IPS-NIHi7 (cell line): Measurements from ENCODE around the gene DDAH2.

Experiments used
- DNase-seq: peaks from one replicate; pipeline ENCODE4 v3.0.0; 2012; ENCODE audit warnings: mixed read lengths; ENCODE audit errors: extremely low spot score

The DDAH2 gene

GRCh38 chr6:31730631-31731086, 1.6 kb upstream of the DDAH2 start:
- no peak for DNase-seq

GRCh38 chr6:31729979-31730630, 1.0 kb upstream of the DDAH2 start:
- DNase-seq, result peak; percentile 90

DNA sequence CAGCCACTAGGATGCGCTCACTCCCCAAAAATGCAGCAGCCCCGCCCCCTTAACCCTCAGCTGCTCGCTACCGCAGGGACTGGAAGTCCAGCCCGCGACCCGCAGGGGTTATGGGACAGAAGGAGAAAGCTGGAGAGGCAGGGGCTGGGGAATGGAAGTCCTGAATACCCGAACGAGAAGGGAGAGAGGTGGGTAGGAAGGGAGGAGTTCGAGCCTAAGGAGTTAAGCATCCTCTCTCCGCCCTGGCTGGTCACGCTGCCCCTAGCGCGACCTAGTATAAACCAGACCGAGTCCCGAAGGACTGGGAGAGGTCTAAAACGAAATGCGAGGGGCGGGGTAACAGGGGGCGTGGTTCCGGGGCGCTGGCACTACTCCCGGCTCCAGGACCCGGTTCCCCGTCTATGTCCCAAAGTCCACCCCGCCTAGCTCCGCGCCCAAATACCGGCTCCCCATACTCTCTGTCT, 448 bp upstream of the DDAH2 start:
- peak; percentile 87 for DNase-seq

- DNase-seq, result no peak
These were observed 1.1 kb downstream of the DDAH2 start for GRCh38 chr6:31727717-31728671.

DNA sequence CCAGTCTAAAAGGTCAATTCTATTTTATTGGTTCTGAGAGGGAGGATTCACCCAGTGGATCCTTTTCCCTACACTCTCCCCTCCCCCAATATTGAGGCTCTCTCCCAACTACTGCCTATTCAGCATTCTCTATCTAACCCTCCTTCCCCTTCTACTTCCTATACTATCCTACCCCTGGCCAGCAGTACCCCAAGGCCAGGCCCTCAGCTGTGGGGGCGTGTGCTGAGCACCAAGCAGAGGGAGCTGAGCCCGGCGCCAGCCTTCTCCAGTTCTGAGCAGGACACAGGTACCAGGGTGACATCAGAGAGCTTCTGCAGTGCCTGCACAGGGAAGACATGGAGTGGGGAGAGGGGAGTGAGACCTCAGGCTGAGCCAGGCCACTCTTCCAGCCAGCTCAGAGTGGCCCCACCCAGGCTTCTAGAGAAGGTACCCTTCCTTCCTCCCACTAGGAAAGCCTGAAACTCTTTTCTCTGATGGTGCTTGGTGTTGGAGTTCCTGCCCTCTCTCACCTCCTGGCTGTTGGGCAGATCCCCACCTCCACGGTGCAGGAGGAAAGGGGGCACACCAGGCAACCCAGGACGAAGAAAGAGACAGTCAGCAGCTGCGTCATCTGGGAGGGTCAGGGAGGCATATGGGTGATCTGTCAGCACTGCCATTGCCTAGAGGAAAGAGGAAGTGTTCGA, 1.9 kb downstream of the DDAH2 start:
- no peak for DNase-seq

- DNase-seq, result no peak
These were observed 3.4 kb downstream of the DDAH2 start for GRCh38 chr6:31725502-31726350.

- DNase-seq, result no peak
These were observed 5.0 kb downstream of the DDAH2 start for GRCh38 chr6:31723980-31724691.

DNA sequence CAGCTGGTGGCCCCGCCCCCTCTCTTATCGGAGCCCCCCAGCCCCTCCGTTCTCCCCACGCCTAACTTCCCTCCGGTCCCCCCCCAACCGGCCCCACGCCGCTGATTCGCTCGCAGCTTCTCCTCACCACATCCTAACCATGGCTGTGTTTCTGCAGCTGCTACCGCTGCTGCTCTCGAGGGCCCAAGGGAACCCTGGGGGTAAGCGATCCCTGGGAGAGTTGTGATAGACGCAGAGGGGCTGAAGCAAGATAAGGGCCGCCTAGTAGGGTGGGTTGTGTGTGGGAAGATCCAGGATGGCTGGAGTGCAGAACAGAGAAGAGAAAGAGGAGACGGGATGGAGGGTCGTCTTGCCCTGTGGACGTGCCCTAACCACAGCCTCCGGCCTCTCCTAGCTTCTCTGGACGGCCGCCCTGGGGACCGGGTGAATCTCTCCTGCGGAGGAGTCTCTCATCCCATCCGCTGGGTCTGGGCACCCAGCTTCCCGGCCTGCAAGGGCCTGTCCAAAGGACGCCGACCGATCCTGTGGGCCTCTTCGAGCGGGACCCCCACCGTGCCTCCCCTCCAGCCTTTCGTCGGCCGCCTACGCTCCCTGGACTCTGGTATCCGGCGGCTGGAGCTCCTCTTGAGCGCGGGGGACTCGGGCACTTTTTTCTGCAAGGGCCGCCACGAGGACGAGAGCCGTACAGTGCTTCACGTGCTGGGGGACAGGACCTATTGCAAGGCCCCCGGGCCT, 5.7 kb downstream of the DDAH2 start, which contains the start of gene MPIG6B:
TSS of gene MPIG6B (plus strand) at position 129 of the 735 bp plus-strand sequence. CDS start at position 140, 11 bp downstream.
- no peak for DNase-seq

DNA sequence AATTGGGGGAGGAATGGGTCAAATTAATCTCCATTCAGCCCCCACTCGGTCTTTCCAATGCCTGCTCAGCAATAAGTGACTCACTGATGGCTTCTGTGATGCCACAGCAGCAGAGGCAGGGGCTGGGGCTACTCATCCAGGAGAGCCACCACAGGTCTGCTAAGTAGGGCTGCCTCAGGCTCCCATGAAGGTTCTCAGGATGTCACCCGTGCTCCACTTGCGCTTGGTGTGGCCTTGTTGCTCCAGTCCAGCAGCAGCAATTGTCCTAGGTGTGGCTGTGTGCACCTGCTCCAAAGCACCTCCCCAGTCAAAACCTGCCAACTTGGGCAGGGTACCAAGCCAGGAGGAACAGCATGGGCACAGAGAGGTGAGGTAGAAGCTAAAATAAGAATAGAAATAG, 6.9 kb downstream of the DDAH2 start:
- DNase-seq, result no peak

- no peak for DNase-seq
These were observed 7.6 kb downstream of the DDAH2 start, which contains the start of gene LY6G6C for GRCh38 chr6:31721351-31722020. TSS of gene LY6G6C (minus strand) at chr6:31721746. CDS start at chr6:31721679, 67 bp downstream.

GRCh38 chr6:31720196-31720770, 8.8 kb downstream of the DDAH2 start:
- DNase-seq, result no peak

- DNase-seq, result no peak
These were observed 10.1 kb downstream of the DDAH2 start for GRCh38 chr6:31719001-31719400.

DNA sequence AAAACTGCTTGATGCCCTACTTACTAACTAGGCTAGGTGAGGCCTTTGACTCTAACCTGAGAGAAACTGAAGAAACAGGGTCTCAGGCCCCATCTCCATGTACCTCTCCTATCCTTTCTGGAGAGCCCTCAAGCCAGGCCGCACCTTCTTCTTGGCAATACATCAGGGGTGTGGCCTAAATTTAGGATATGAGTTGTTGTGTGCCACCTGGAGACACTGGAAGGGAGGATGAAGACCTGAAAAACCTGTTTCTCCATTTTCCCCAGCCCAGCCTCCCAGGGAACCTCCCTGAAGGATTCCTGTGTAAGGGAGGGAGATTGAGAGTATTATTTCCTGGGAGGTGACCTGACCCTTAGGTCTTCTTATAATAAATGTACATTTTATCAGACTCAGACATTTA, 10.8 kb downstream of the DDAH2 start:
- peak; percentile 46 for DNase-seq

GRCh38 chr6:31717499-31718222, 11.4 kb downstream of the DDAH2 start:
- peak; percentile 71 for DNase-seq

DNA sequence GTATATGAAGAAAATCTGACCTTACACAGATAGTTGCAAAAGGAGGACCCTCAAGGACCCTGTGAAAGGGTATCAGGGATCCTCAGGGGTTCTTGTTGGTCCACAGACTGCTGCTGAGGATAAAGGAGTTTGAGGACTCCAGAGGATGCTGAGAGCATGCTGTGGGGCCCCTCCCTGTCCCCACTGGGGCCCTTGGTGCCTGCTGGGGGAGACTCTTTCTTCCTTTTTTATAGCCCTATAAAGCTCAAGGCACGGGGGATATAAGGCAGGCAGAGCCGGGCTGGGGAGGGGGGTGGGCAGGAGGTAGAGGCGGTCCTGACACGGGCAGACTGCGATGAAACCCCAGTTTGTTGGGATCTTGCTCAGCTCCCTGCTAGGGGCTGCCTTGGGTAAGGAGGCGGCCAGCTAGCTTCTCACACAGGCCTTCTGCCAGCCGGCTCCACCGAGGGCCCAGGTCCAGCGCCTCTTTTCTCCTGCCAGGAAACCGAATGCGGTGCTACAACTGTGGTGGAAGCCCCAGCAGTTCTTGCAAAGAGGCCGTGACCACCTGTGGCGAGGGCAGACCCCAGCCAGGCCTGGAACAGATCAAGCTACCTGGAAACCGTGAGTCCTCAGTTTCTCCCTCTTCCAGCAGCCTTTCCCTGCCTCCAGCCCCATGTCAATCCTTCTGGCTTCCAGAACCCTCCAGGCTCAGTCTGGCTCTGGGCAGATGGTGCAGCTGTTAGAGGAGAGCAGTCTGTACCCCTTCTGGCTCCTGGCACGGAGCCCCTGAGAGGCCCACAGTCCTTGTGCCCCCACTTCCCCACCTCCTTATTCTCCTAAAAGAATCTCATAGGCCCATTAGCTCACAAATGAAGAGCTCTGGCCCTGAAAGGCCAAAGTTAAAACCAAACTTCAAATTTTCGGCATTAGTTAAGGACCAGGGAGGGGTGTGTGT, 13.8 kb downstream of the DDAH2 start, which contains the start of gene LY6G6D:
TSS of gene LY6G6D (plus strand) at position 327 of the 937 bp plus-strand sequence. CDS start at position 335, 8 bp downstream.
- DNase-seq, result no peak

- DNase-seq, result peak; percentile 69
These were observed 15.0 kb downstream of the DDAH2 start for GRCh38 chr6:31713991-31714684.
